Ectodermal cell (in vitro differentiated cells): ENCODE data around the gene ALOXE3. TPM values are rescaled to one million over a fixed set of nuclear protein-coding genes. Genes with fewer than 3 reads are reported as not detected.

Experiments
- H3K27ac ChIP-seq: 2 replicates; pipeline ENCODE4 v1.7.0; 2013; ENCODE audit warnings: mild to moderate bottlenecking, low read depth, low read length; ENCODE audit not compliant: insufficient read depth, poor library complexity, severe bottlenecking
- H3K27me3 ChIP-seq: 2 replicates; pipeline ENCODE4 v1.7.0; 2013; ENCODE audit warnings: mild to moderate bottlenecking, low read length; ENCODE audit not compliant: insufficient read depth, control insufficient read depth, poor library complexity, severe bottlenecking
- H3K36me3 ChIP-seq: one replicate; pipeline ENCODE4 v1.7.0; 2013; ENCODE audit warnings: low read length; ENCODE audit not compliant: control insufficient read depth, insufficient read depth
- H3K4me1 ChIP-seq: one replicate; pipeline ENCODE4 v1.7.0; 2013; ENCODE audit warnings: low read length; ENCODE audit not compliant: control insufficient read depth, insufficient read depth
- H3K4me3 ChIP-seq: 2 replicates; pipeline ENCODE4 v1.7.0; 2013; ENCODE audit warnings: low read depth, low read length, control low read depth; ENCODE audit not compliant: insufficient read depth
- H3K9me3 ChIP-seq: 2 replicates; pipeline ENCODE4 v1.7.0; 2013; ENCODE audit warnings: mild to moderate bottlenecking, low read length, moderate library complexity; ENCODE audit not compliant: control insufficient read depth
- WGBS, 2 experiments: methylation state at CpG; one replicate each; pipeline ENCODE4 v1.1.7; 2013; ENCODE audit warnings: missing lambda C conversion rate in 2 of 2; 5-methylcytosine and 5-hydroxymethylcytosine counted together
- polyA plus RNA-seq, 4 experiments: library from polyadenylated mRNA; stranded (reverse); fragments of 50-300 nt; gene quantifications; one replicate each; pipeline ENCODE4 v1.2.3, GENCODE V29; 2013

Gene ALOXE3
- not detected for polyA plus RNA-seq (2013, experiment 1 of 4)
- polyA plus RNA-seq (2013, experiment 2 of 4), result not detected
- polyA plus RNA-seq (2013, experiment 3 of 4), result not detected
- polyA plus RNA-seq (2013, experiment 4 of 4), result not detected

DNA sequence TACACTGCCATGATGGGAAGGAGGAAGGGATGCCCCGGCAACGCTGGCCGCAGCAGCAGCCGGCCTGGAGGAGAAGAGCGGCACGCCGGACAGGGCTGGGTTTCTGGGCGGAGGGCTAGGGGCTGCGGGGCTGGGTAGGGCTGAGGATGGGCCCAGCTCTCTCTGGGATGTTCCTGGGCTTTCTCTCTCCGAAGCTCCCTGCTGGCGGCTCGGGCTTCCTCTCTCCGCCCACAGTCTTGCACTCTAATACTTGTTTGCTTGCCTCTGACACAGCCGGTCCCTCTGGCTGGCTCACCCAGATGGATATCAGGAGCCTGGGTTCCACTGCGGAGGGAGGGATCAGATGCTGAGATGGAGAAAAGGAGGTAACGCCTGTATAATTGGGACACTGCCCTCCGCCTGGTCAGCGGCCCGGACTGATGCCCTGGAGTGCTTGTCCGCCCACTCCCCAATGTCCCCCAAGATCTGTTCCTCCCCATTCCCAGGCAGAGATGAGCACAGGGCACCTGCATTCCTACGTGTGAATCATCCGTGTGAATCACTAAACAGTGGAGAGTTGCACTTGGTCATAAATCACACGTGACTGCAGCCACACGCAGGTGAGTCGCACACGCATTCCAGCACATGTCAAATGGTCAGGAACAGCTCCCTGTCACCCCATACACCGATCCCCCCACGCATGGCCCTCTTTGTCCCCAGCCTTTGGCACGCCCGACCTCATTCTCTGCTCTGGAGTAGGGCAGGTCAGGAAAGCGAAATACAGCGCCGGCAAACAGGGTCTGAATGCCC is at the start of gene ALOXE3:
TSS of gene ALOXE3 (minus strand) at position 535 of the 789 bp plus-strand sequence. CDS start at position 11, 524 bp downstream.
- Histone ChIP-seq H3K36me3 (no peaks in the 10 kb centered on the region), H3K4me3 (peak within 1 kb of the TSS; percentile 80), H3K4me1 (peaks cover 4% of the 10 kb centered on the region), H3K27ac (no peak within 1 kb of the TSS), H3K27me3 (peaks cover 69% of the 10 kb centered on the region), H3K9me3 (no peaks in the 10 kb centered on the region)
- 1% methylated on average over 33 of the region's 33 CpGs for WGBS, 2 experiments

DNA sequence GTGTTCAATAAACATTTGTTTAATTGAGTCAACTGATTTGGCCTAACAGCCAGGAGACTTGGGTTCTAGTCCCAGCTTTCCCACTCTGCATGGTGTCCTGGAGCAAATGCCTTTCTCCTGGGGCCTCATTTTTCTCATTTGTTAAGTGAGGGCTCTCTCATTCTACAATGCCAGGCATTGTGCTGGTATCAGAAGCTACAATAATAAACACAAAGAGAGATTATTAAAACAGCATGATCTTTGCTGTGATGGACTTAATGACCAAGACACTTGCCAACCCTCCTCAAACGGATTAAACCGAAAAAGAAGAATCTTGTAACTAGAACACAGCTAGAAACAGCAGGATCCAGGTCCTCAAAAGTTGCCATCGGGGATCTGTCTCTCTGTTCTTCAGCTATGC is 49.2 kb upstream of the ALOXE3 start:
- Histone ChIP-seq H3K27ac (no peak overlapping the region), H3K4me3 (no peak overlapping the region), H3K4me1 (peaks cover 16% of the 10 kb centered on the region), H3K27me3 (no peaks in the 10 kb centered on the region), H3K36me3 (no peaks in the 10 kb centered on the region), H3K9me3 (no peaks in the 10 kb centered on the region)
- 77 to 83% methylated on average over 3 of the region's 3 CpGs for WGBS, 2 experiments

DNA sequence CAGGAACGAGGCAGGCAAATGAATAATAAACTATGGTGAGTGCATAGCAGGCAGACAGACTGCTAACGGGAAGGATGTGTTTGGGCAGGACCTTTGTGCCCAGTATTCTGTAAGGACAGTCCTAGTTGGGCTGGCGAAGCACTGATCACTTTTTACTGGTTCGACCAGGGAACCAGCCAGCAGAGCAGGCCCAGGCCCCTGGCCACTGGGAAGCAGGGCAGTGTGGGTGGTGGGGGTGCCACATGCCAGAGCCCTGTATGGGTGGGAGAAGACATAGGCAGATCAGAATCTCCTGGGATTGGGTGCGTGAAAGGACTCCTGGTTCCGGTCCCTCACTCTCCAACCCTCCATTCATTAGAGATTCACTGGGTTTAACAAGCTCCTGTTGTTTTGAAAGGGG is 48.4 kb upstream of the ALOXE3 start:
- Histone ChIP-seq H3K27me3 (no peaks in the 10 kb centered on the region), H3K36me3 (peaks cover under 1% of the 10 kb centered on the region), H3K27ac (no peak overlapping the region), H3K4me3 (no peak overlapping the region), H3K9me3 (no peaks in the 10 kb centered on the region), H3K4me1 (peaks cover 18% of the 10 kb centered on the region)
- WGBS, 2 experiments, result 85 to 93% methylated on average over 5 to 6 of the region's 6 CpGs

- H3K4me3 ChIP-seq, result no peak overlapping the region
- 84 to 87% methylated on average over 6 of the region's 6 CpGs for WGBS, 2 experiments
- H3K9me3 ChIP-seq, result no peaks in the 10 kb centered on the region
- no peaks in the 10 kb centered on the region for H3K27me3 ChIP-seq
- peaks cover 11% of the 10 kb centered on the region for H3K36me3 ChIP-seq
- peaks cover 28% of the 10 kb centered on the region for H3K4me1 ChIP-seq
- H3K27ac ChIP-seq, result no peak overlapping the region
Observed at GRCh38 chr17:8164815-8165131, 46.5 kb upstream of the ALOXE3 start.

DNA sequence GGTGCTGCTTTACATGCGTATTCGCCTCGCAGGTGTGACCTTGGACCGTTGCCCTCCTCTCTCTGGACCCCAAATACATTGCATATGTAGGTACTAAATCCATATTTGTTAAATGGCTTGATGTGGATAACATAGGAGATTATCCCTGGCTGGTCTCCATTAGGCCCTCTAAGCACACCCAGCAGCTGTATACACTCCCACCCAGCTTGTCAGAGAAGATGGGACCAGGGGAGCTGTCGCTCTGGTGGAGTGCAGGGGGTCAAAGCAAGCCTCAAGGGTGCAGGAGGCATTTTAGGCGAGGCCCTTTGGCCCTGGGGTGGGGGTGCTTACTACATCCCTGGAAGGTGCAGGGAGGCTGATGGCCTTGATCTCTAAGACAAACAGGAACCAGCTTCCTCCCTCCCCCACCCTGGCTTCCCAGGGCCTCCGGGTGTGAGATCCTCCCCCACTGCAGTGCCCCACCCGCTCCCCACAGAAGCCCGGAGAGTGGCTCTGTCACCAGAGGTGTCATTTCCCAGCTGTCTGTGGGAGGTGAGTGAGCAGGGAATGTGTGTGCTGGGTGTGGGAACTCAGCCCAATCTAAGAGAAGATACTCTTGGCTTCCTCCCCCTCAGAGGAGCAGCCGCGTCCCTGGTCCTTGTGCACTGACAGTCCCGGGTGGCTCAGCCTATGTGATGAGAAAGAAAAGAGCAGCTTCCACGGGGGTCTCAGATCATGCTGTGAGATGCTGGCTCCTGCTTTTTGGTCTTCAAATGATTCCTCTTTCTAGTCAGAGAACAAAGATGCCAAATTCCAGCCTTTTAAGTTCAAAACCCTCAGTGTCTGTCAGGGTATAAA is 45.9 kb upstream of the ALOXE3 start:
- Histone ChIP-seq H3K27me3 (no peaks in the 10 kb centered on the region), H3K4me1 (peaks cover 28% of the 10 kb centered on the region), H3K9me3 (no peaks in the 10 kb centered on the region), H3K27ac (peak overlapping the region; percentile 97), H3K36me3 (peaks cover 11% of the 10 kb centered on the region), H3K4me3 (no peak overlapping the region)
- 38 to 46% methylated on average over 13 of the region's 13 CpGs for WGBS, 2 experiments

GRCh38 chr17:8162997-8163977 is 45.0 kb upstream of the ALOXE3 start:
- peaks cover 11% of the 10 kb centered on the region for H3K36me3 ChIP-seq
- 1% methylated on average over 55 of the region's 55 CpGs for WGBS, 2 experiments
- no peaks in the 10 kb centered on the region for H3K9me3 ChIP-seq
- no peaks in the 10 kb centered on the region for H3K27me3 ChIP-seq
- peaks cover 28% of the 10 kb centered on the region for H3K4me1 ChIP-seq
- H3K27ac ChIP-seq, result peak overlapping the region; percentile 97
- peak overlapping the region; percentile 97 for H3K4me3 ChIP-seq

- Histone ChIP-seq H3K27me3 (no peaks in the 10 kb centered on the region), H3K9me3 (no peaks in the 10 kb centered on the region), H3K27ac (peak within 1 kb of the TSS; percentile 97), H3K36me3 (peaks cover 11% of the 10 kb centered on the region), H3K4me1 (peaks cover 28% of the 10 kb centered on the region), H3K4me3 (peak within 1 kb of the TSS; percentile 97)
- WGBS, 2 experiments, result 0 to 1% methylated on average over 75 of the region's 75 CpGs
Observed at GRCh38 chr17:8162233-8162996, 44.1 kb upstream of the ALOXE3 start, which contains the start of gene VAMP2. VAMP2 (minus strand) TSS chr17:8162948; CDS start chr17:8162879, 69 bp downstream.

GRCh38 chr17:8161289-8162232 is 43.2 kb upstream of the ALOXE3 start:
- Histone ChIP-seq H3K9me3 (no peaks in the 10 kb centered on the region), H3K36me3 (peaks cover 11% of the 10 kb centered on the region), H3K27me3 (no peaks in the 10 kb centered on the region), H3K27ac (no peak overlapping the region), H3K4me3 (peak overlapping the region; percentile 97), H3K4me1 (peaks cover 28% of the 10 kb centered on the region)
- WGBS, 2 experiments, result 87% methylated on average over 19 of the region's 19 CpGs
